ENCODE data around the gene DPPA3. TPM values are rescaled to one million over a fixed set of nuclear protein-coding genes. Genes with fewer than 3 reads are reported as not detected.

Gene DPPA3
- total RNA-seq, 1 donor from 2014 or later: not detected

Other genes with a start within 250 kb of the DPPA3 start
- gene CD163, start 207.7 kb upstream of the DPPA3 start, total RNA-seq: 0.07 and 0.80 TPM in 2 replicates
- gene APOBEC1, start 45.5 kb upstream of the DPPA3 start, total RNA-seq: not detected in 2 replicates
- gene GDF3, start 15.7 kb upstream of the DPPA3 start, total RNA-seq: not detected in 2 replicates
- 0.44 TPM in 1 of 2 replicates, not detected in the other for gene CLEC4C, start 35.9 kb downstream of the DPPA3 start, total RNA-seq
- gene NANOGNB, start 53.8 kb downstream of the DPPA3 start, total RNA-seq: not detected in 2 replicates
- gene NANOG, start 78.0 kb downstream of the DPPA3 start, total RNA-seq: not detected in 2 replicates
- 1.4 and 1.8 TPM in 2 replicates for gene SLC2A14, start 161.5 kb downstream of the DPPA3 start, total RNA-seq
- gene SLC2A3, start 224.8 kb downstream of the DPPA3 start, total RNA-seq: 87.9 and 88.9 TPM in 2 replicates